Prostate gland (tissue), 2 donors: ENCODE measurements around the gene TSPYL6.

ENCODE experiments used
- POLR2A ChIP-seq: fragments of 450-650 bp; IDR thresholded peaks from one replicate; pipeline ENCODE4 v1.6.1; 2016; ENCODE audit warnings: antibody characterized with exemption, mild to moderate bottlenecking
- POLR2AphosphoS5 ChIP-seq: sonication (generic); formaldehyde crosslinking; IDR thresholded peaks from one replicate; pipeline ENCODE4 v1.6.1; 2017; ENCODE audit warnings: antibody characterized with exemption
- TF ChIP-seq, protein P1 (sequence below), 4 experiments: fragments of 200-600 bp in 2 of 4; fragments of 450-650 bp in 2 of 4; sonication (generic) in 2 of 4; IDR thresholded peaks; 1 replicate in 3 of 4; 2 replicates in 1 of 4; pipeline ENCODE4 v1.5.1; 2016 to 2019; ENCODE audit warnings: antibody characterized with exemption in 4 of 4, mild to moderate bottlenecking in 2 of 4, moderate library complexity in 2 of 4

DNA sequence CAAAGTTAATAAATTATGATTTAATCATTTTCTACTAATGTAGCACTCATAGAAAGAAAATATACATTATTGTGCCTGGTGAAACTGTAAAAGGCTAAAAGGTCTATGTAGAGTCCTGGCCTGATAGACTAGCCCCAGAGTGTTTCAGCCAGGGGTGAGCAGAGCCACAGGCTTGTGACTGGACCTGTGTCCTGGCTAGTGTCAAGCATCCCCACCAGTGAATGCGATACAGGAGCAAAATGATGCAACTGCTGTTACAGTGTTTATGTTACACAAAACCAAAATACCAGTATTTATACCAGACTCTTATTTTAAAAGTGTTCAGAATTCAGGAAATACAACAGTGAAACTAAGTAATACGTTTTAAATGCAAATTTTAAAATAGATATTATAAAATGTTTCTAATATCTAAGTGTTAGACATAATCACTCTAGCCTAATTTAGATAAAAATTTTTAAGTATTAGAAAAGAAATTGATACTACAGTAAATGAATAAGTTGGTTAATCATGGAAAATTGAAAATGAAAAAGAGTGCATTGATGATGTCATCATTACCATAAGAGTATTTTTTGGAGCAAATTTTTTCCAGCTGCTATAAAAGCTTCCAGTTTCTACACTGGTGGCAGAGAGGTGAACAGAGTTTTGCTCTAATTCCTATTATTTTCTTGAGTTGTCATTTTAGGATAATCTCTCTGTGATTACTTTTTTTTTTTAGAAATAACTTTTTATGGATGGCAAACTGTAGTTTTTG lies 6.2 kb upstream of the TSPYL6 start:
- TF ChIP-seq, protein P1, sequence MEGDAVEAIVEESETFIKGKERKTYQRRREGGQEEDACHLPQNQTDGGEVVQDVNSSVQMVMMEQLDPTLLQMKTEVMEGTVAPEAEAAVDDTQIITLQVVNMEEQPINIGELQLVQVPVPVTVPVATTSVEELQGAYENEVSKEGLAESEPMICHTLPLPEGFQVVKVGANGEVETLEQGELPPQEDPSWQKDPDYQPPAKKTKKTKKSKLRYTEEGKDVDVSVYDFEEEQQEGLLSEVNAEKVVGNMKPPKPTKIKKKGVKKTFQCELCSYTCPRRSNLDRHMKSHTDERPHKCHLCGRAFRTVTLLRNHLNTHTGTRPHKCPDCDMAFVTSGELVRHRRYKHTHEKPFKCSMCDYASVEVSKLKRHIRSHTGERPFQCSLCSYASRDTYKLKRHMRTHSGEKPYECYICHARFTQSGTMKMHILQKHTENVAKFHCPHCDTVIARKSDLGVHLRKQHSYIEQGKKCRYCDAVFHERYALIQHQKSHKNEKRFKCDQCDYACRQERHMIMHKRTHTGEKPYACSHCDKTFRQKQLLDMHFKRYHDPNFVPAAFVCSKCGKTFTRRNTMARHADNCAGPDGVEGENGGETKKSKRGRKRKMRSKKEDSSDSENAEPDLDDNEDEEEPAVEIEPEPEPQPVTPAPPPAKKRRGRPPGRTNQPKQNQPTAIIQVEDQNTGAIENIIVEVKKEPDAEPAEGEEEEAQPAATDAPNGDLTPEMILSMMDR (IDR thresholded peaks at IDR 0.05), result no peak
- TF ChIP-seq POLR2AphosphoS5, result no peak
- TF ChIP-seq POLR2A, result no peak
